ENCODE measurements around the gene DIPK1A.

DNA sequence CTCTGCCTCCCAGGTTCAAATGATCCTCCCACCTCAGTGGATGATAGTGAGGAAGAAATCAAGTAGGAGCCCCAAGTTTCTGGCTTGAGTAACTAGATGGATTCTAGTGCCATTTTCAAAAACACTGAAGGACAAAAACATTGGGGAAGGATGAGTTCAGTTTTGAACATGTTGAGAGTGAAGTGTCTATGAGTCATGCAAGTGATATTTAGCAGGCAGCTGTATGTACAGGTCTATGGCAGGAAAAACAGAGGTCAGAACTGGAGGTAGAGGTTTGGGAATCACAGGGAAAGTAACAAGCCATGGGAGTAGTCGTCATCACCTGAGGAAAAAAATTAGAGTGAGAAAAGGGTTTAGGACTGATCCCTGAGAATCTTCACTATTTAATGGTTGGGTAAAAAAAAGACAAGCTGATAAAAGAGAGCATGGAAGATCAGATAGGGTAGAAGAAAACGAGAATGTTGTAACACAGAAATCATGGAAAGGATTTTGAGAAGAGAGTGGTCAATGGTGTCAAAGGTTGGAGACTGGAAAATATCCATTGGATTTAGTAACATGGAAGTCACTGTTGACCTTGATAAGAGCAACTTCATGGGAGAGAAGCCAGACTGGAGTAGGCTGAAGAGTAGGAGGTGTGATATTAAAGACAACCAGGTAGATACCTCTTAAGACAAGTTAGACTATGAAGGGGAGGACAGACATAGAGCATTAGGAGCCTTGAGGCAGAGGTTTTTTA lies 53.1 kb downstream of the DIPK1A start:
- TF ChIP-seq POLR2A (IDR thresholded peaks at IDR 0.05): no peak
- TF ChIP-seq, protein P1, sequence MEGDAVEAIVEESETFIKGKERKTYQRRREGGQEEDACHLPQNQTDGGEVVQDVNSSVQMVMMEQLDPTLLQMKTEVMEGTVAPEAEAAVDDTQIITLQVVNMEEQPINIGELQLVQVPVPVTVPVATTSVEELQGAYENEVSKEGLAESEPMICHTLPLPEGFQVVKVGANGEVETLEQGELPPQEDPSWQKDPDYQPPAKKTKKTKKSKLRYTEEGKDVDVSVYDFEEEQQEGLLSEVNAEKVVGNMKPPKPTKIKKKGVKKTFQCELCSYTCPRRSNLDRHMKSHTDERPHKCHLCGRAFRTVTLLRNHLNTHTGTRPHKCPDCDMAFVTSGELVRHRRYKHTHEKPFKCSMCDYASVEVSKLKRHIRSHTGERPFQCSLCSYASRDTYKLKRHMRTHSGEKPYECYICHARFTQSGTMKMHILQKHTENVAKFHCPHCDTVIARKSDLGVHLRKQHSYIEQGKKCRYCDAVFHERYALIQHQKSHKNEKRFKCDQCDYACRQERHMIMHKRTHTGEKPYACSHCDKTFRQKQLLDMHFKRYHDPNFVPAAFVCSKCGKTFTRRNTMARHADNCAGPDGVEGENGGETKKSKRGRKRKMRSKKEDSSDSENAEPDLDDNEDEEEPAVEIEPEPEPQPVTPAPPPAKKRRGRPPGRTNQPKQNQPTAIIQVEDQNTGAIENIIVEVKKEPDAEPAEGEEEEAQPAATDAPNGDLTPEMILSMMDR (IDR thresholded peaks at IDR 0.05): no peak

Data from adrenal gland (tissue), 5 donors.